Epithelial cell of proximal tubule (primary cell): ENCODE measurements around the gene INPP5D. TPM values are rescaled to one million over a fixed set of nuclear protein-coding genes. Genes with fewer than 3 reads are reported as not detected.

Experiments used
- DNase-seq: peaks from one replicate; pipeline ENCODE4 v3.0.0-alpha.2; 2011; ENCODE audit warnings: low read depth
- H3K4me3 ChIP-seq: 2 replicates; pipeline ENCODE4 v1.5.1; 2011; ENCODE audit warnings: low read depth, mild to moderate bottlenecking, low read length
- CTCF ChIP-seq: conservative IDR thresholded peaks from 2 replicates; pipeline ENCODE4 v1.5.1; 2012; ENCODE audit warnings: low read depth, mild to moderate bottlenecking, low read length
- total RNA-seq: library from RNA; depleted of rRNA; stranded (reverse); fragments of >200 nt; gene quantifications from 2 replicates; pipeline ENCODE4 v1.2.3, GENCODE V29; 2015

The INPP5D gene
- total RNA-seq, 1 donor from 2014 or later, result 1.8 TPM

- no peak for DNase-seq
- no peak for TF ChIP-seq CTCF
These were observed 27.4 kb upstream of the INPP5D start, which contains the start of gene NEU2 for GRCh38 chr2:233032551-233033320. Gene NEU2 (plus strand): TSS chr2:233032672. CDS start chr2:233032672, 0 bp downstream.

GRCh38 chr2:233033672-233034071 is 26.5 kb upstream of the INPP5D start:
- TF ChIP-seq CTCF, result no peak
- no peak overlapping the region for H3K4me3 ChIP-seq
- no peak for DNase-seq

More at GRCh38 chr2:233032551-233033320, 27.4 kb upstream of the INPP5D start, which contains the start of gene NEU2:
- H3K4me3 ChIP-seq, result no peak within 1 kb of the TSS

- DNase-seq, result no peak
- no peak for TF ChIP-seq CTCF
- no peak overlapping the region for H3K4me3 ChIP-seq
These were observed 25.9 kb upstream of the INPP5D start for GRCh38 chr2:233034091-233034882.

- TF ChIP-seq CTCF, result no peak
These were observed 24.5 kb upstream of the INPP5D start for GRCh38 chr2:233035426-233036161.

GRCh38 chr2:233036162-233036838 is 23.8 kb upstream of the INPP5D start:
- no peak for DNase-seq
- no peak overlapping the region for H3K4me3 ChIP-seq
- TF ChIP-seq CTCF, result no peak

More at GRCh38 chr2:233035426-233036161, 24.5 kb upstream of the INPP5D start:
- no peak for DNase-seq
- H3K4me3 ChIP-seq, result no peak overlapping the region

GRCh38 chr2:233037078-233037477 is 23.1 kb upstream of the INPP5D start:
- no peak for DNase-seq
- H3K4me3 ChIP-seq, result no peak overlapping the region
- TF ChIP-seq CTCF, result no peak
